HCT116 (cell line): Measurements from ENCODE around the gene DENND2D. TPM values are rescaled to one million over a fixed set of nuclear protein-coding genes. Genes with fewer than 3 reads are reported as not detected.

Experiments used
- ATAC-seq: fragments of 200-7000 bp; cut with Tn5 transposase; 2 replicates; pipeline ENCODE4 v1.9.1; 2020; ENCODE audit warnings: mild to moderate bottlenecking, moderate library complexity
- BruUV-seq: library from RNA; stranded (reverse); fragments of 400-500 nt; replicated peaks from 2 replicates; lab custom pipeline; 2021; lab: Mats Ljungman, UMichigan
- CTCF ChIA-PET: fragments of 300-600 bp; sonication (Branson Sonifier 250); formaldehyde crosslinking; loops from one replicate; lab custom pipeline; 2021; ENCODE audit warnings: antibody characterized with exemption; lab: Charles Lee
- POLR2A ChIA-PET: fragments of 300-600, 350-600 bp; sonication (Branson Sonifier 250); formaldehyde crosslinking; loops from one replicate; lab custom pipeline; 2021; ENCODE audit warnings: antibody characterized with exemption; lab: Charles Lee
- RAD21 ChIA-PET, 2 experiments: fragments of 300-600 bp; sonication (Branson Sonifier 250); formaldehyde crosslinking; loops; one replicate each; lab custom pipeline; 2023; ENCODE audit warnings: low total read pairs in 2 of 2; ENCODE audit not compliant: uncharacterized antibody in 2 of 2, unreplicated experiment in 2 of 2, low non-redundant PET in 1 of 2; lab: Charles Lee
- DNase-seq: peaks from one replicate; pipeline ENCODE4 v3.0.0-alpha.2; 2010; ENCODE audit warnings: low read depth, low spot score
- H2AFZ ChIP-seq: fragments of 200-600 bp; shearing (Covaris generic), sonication (generic); 2 replicates; pipeline ENCODE4 v1.6.1; 2017; ENCODE audit warnings: low read depth, mixed run types, mixed read lengths, antibody characterized with exemption, low read length; ENCODE audit not compliant: poor library complexity, severe bottlenecking
- H3K27ac ChIP-seq: 2 replicates; pipeline ENCODE4 v1.5.1; 2012; ENCODE audit warnings: low read depth, low read length
- H3K27me3 ChIP-seq: fragments of 200-600 bp; sonication (generic); 2 replicates; pipeline ENCODE4 v1.6.1; 2016; ENCODE audit warnings: mixed run types, low read length, mixed read lengths; ENCODE audit not compliant: insufficient read depth
- H3K36me3 ChIP-seq, 2 experiments: fragments of 200-500 bp in 1 of 2; fragments of 200-600 bp in 1 of 2; sonication (Bioruptor generic) in 1 of 2; sonication (generic) in 1 of 2; 2 replicates each; pipeline versions ENCODE4 v1.5.1 to v1.6.1; 2014 to 2016; ENCODE audit warnings: low read length in 2 of 2, inconsistent platforms in 1 of 2, mixed read lengths in 1 of 2, mixed run types in 1 of 2; ENCODE audit not compliant: insufficient read depth in 2 of 2, control insufficient read depth in 1 of 2
- H3K4me1 ChIP-seq, 2 experiments: fragments of 200-600 bp in 1 of 2; sonication (generic) in 1 of 2; 2 replicates each; pipeline versions ENCODE4 v1.5.1 to v1.6.1; 2012 to 2017; ENCODE audit warnings: low read length in 2 of 2, inconsistent platforms in 1 of 2, mild to moderate bottlenecking in 1 of 2, mixed read lengths in 1 of 2, mixed run types in 1 of 2, moderate library complexity in 1 of 2; ENCODE audit not compliant: insufficient read depth in 2 of 2, control insufficient read depth in 1 of 2
- H3K4me2 ChIP-seq: fragments of 200-600 bp; sonication (generic); 2 replicates; pipeline ENCODE4 v1.6.1; 2017; ENCODE audit warnings: mixed run types, low read length, mixed read lengths
- H3K4me3 ChIP-seq, 2 experiments: fragments of 200-600 bp in 1 of 2; sonication (generic) in 1 of 2; replicated peaks in 1 of 2; 2 replicates each; pipeline ENCODE4 v1.5.1; 2011 to 2016; ENCODE audit warnings: low read length in 2 of 2, control low read depth in 1 of 2, low read depth in 1 of 2, mild to moderate bottlenecking in 1 of 2, mixed read lengths in 1 of 2, mixed run types in 1 of 2
- H3K79me2 ChIP-seq: fragments of 200-600 bp; sonication (generic); 2 replicates; pipeline ENCODE4 v1.6.1; 2017; ENCODE audit warnings: mild to moderate bottlenecking, mixed run types, low read length, moderate library complexity, mixed read lengths; ENCODE audit not compliant: insufficient read depth
- H3K9ac ChIP-seq: fragments of 200-600 bp; sonication (generic); 2 replicates; pipeline ENCODE4 v1.6.1; 2016; ENCODE audit warnings: low read length, mixed read lengths
- H3K9me2 ChIP-seq: fragments of 200-600 bp; sonication (generic), shearing (Covaris generic); 2 replicates; pipeline ENCODE4 v1.6.1; 2017; ENCODE audit warnings: mixed run types, mild to moderate bottlenecking, moderate library complexity; ENCODE audit not compliant: insufficient read depth
- H3K9me3 ChIP-seq, 2 experiments: fragments of 200-500 bp in 1 of 2; fragments of 200-600 bp in 1 of 2; sonication (Bioruptor generic) in 1 of 2; sonication (generic) in 1 of 2; 2 replicates each; pipeline ENCODE4 v1.6.1; 2014 to 2017; ENCODE audit warnings: low read length in 2 of 2, mixed read lengths in 2 of 2, inconsistent platforms in 1 of 2, low read depth in 1 of 2, mild to moderate bottlenecking in 1 of 2, mixed run types in 1 of 2, moderate library complexity in 1 of 2; ENCODE audit not compliant: control insufficient read depth in 1 of 2, insufficient read depth in 1 of 2
- H4K20me1 ChIP-seq: fragments of 200-600 bp; sonication (generic), shearing (Covaris generic); 2 replicates; pipeline ENCODE4 v1.6.1; 2017; ENCODE audit warnings: mixed run types, mild to moderate bottlenecking, moderate library complexity; ENCODE audit not compliant: insufficient read depth
- EGR1 ChIP-seq: IDR thresholded peaks from 2 replicates; pipeline ENCODE4 v1.6.1; 2012; ENCODE audit warnings: low read depth
- ELF1 ChIP-seq: IDR thresholded peaks from 2 replicates; pipeline ENCODE4 v1.6.1; 2012; ENCODE audit warnings: low read depth, borderline replicate concordance
- EZH2phosphoT487 ChIP-seq: fragments of 200-600 bp; IDR thresholded peaks from 2 replicates; pipeline ENCODE4 v1.6.1; 2018; ENCODE audit warnings: antibody characterized with exemption, borderline replicate concordance
- FOSL1 ChIP-seq: IDR thresholded peaks from 2 replicates; pipeline ENCODE4 v1.6.1; 2012; ENCODE audit warnings: low read depth
- SP1 ChIP-seq: IDR thresholded peaks from 2 replicates; pipeline ENCODE4 v1.6.1; 2012; ENCODE audit warnings: low read depth
- intact Hi-C: fragments of 100-400 bp; cut with micrococcal nuclease; formaldehyde crosslinking; loops from 2 replicates; pipeline ENCODE4 v1.10.0; 2022
- total RNA-seq: library from RNA; stranded (reverse); gene quantifications from one replicate; pipeline ENCODE4 v1.2.1, GENCODE V29; 2021; ENCODE audit not compliant: unreplicated experiment
- TF ChIP-seq, protein P1 (sequence below): IDR thresholded peaks from 2 replicates; pipeline ENCODE4 v1.6.1; 2012

DENND2D gene
- total RNA-seq, 1 experiment from 2014 or later, result 31.9 TPM

DNA sequence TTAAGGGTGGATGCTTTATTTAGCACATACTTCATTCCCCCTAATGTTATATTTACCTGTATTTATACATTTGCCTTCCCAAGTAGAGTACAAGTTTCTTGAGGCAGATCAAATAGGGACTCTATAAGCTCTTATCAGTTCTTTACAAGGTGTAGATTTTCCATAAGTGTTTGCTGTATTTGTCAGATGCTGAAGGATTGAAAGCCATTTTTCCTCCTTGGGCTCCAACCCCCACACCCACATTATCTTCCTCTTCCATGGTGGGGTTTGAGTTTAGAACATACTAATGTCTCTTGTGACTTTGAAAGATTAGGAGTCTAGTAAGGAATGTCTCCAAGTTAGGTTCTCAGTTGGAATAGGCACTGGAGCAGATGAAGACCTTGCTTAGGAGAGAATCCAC, 24.6 kb upstream of the DENND2D start (continued):
- TF ChIP-seq ELF1 (no peak), FOSL1 (no peak), EZH2phosphoT487 (no peak), SP1 (no peak)
- TF ChIP-seq, protein P1, sequence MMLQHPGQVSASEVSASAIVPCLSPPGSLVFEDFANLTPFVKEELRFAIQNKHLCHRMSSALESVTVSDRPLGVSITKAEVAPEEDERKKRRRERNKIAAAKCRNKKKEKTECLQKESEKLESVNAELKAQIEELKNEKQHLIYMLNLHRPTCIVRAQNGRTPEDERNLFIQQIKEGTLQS, result no peak

DNA sequence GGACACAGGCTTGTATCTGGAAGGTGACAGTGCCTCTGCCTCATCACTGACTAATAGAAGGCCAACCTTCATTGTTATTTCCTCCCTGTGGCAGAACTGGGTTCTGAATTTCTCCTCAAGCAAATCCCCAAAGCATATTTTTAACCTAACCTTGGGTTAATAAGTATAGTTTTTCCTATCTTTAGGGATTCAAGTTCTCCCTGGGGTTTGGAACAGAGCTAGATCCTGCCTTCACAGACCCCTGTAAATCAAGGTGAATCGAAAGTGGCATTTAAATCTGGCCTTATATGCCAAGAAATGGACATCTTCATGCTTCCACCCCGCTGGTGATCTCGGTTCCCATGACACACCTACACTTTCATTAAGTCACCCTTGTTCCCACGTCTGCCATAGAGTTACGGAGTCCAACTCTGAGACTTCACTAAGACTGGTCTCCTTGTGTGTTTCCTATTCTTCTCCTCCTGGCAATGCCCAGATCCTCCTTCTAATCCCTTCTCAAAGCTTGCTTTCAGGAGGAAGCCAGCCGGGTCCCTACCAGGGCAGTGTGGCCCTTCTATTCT, 22.8 kb upstream of the DENND2D start:
- POLR2A ChIA-PET, result no interaction called here
- H3K9me2 ChIP-seq, result 0 out of 2 replicates have a peak, but pooled peaks cover 3% of the 10 kb centered on the region
- H3K36me3 ChIP-seq, result no peaks in the 10 kb centered on the region
- no peak overlapping the region for H3K27ac ChIP-seq
- H2AFZ ChIP-seq, result peak overlapping the region; percentile 60
- H3K79me2 ChIP-seq, result no peaks in the 10 kb centered on the region
- TF ChIP-seq FOSL1, result no peak
- no peak for TF ChIP-seq EGR1
- TF ChIP-seq, all 23 proteins: peak for 0
- no peak overlapping the region for H3K4me2 ChIP-seq
- no peaks in the 10 kb centered on the region for H3K9me3 ChIP-seq
- H3K9ac ChIP-seq, result no peak overlapping the region
- RAD21 ChIA-PET, result interaction anchor here (1.1 to 1.3 kb wide), 5 partner anchors 19 to 177 kb away, joined by 3 to 11 read pairs (median 8); no protein-coding TSS in a partner anchor
- peaks cover 7 to 11% of the 10 kb centered on the region in 2 experiments for H3K4me1 ChIP-seq
- ATAC-seq (peak; percentile 24; the same call in 1 of the 2 replicates), DNase-seq (no peak)
- H3K27me3 ChIP-seq, result no peaks in the 10 kb centered on the region
- BruUV-seq, result no TSS peak
- no peak overlapping the region for H3K4me3 ChIP-seq
- intact Hi-C loops, result loop anchor here (1.0 to 10.0 kb wide), 6 partner anchors 111 to 542 kb away; no protein-coding TSS in a partner anchor
- H4K20me1 ChIP-seq, result no peaks in the 10 kb centered on the region
- CTCF ChIA-PET, result interaction anchor here (0.9 to 4.4 kb wide), 6 partner anchors 35 to 546 kb away, joined by 3 to 36 read pairs (median 5); no protein-coding TSS in a partner anchor
